Mesendoderm (in vitro differentiated cells): Measurements from ENCODE around the gene C10orf67. TPM values are rescaled to one million over a fixed set of nuclear protein-coding genes. Genes with fewer than 3 reads are reported as not detected.
A peak's percentile ranks its signal among the peaks of the same experiment; 100 is the strongest.
"Not testable (repeated sequence)": the region's sequence is repeated elsewhere in the genome, so short reads cannot be mapped to it uniquely, and the experiment has no call there.

Experiments used
- DNase-seq: peaks from one replicate; pipeline ENCODE4 v3.0.0; 2013
- H2AK5ac ChIP-seq: 2 replicates; pipeline ENCODE4 v1.6.1; 2013; ENCODE audit warnings: low read length, inconsistent platforms
- H2BK120ac ChIP-seq: 2 replicates; pipeline ENCODE4 v1.6.1; 2013; ENCODE audit warnings: low read depth, mild to moderate bottlenecking, low read length, moderate library complexity, mixed read lengths
- H2BK15ac ChIP-seq: replicated peaks from 2 replicates; pipeline ENCODE4 v1.6.1; 2013; ENCODE audit warnings: low read depth, mild to moderate bottlenecking, moderate library complexity
- H2BK5ac ChIP-seq: 2 replicates; pipeline ENCODE4 v1.6.1; 2013; ENCODE audit warnings: low read length, inconsistent platforms
- H3K18ac ChIP-seq: 2 replicates; pipeline ENCODE4 v1.6.1; 2013; ENCODE audit warnings: mild to moderate bottlenecking, low read length, mixed read lengths
- H3K23ac ChIP-seq: one replicate; pipeline ENCODE4 v1.6.1; 2013; ENCODE audit warnings: low read length
- H3K27ac ChIP-seq: 2 replicates; pipeline ENCODE4 v1.5.1; 2013; ENCODE audit warnings: low read depth, mild to moderate bottlenecking, inconsistent platforms, low read length, moderate library complexity
- H3K27me3 ChIP-seq: 2 replicates; pipeline ENCODE4 v1.6.1; 2013; ENCODE audit warnings: low read length, control low read depth, mild to moderate bottlenecking, inconsistent platforms; ENCODE audit not compliant: insufficient read depth, poor library complexity
- H3K36me3 ChIP-seq: 2 replicates; pipeline ENCODE4 v1.6.1; 2013; ENCODE audit warnings: low read length, inconsistent platforms; ENCODE audit not compliant: control insufficient read depth, insufficient read depth
- H3K4ac ChIP-seq: one replicate; pipeline ENCODE4 v1.6.1; 2013; ENCODE audit warnings: low read depth, mild to moderate bottlenecking, low read length, moderate library complexity
- H3K4me1 ChIP-seq: 2 replicates; pipeline ENCODE4 v1.6.1; 2013; ENCODE audit warnings: low read depth, low read length, inconsistent platforms; ENCODE audit not compliant: control insufficient read depth
- H3K4me2 ChIP-seq: 2 replicates; pipeline ENCODE4 v1.6.1; 2013; ENCODE audit warnings: low read length
- H3K4me3 ChIP-seq: 2 replicates; pipeline ENCODE4 v1.5.1; 2013; ENCODE audit warnings: mild to moderate bottlenecking, low read length
- H3K56ac ChIP-seq: one replicate; pipeline ENCODE4 v1.6.1; 2013; ENCODE audit warnings: low read length
- H3K79me1 ChIP-seq: 2 replicates; pipeline ENCODE4 v1.6.1; 2013; ENCODE audit warnings: low read length, inconsistent platforms
- H3K79me2 ChIP-seq: 2 replicates; pipeline ENCODE4 v1.6.1; 2013; ENCODE audit warnings: mild to moderate bottlenecking, low read length; ENCODE audit not compliant: control insufficient read depth, insufficient read depth
- H3K9ac ChIP-seq: 2 replicates; pipeline ENCODE4 v1.6.1; 2013; ENCODE audit warnings: low read length, inconsistent platforms
- H4K5ac ChIP-seq: one replicate; pipeline ENCODE4 v1.6.1; 2013; ENCODE audit warnings: low read length
- H4K8ac ChIP-seq: one replicate; pipeline ENCODE4 v1.6.1; 2013; ENCODE audit warnings: low read depth, mild to moderate bottlenecking, control low read depth, low read length, moderate library complexity
- WGBS: extraction: QIAGEN DNeasy Blood & Tissue Kit; methylation state at CpG from one replicate; pipeline ENCODE4 v1.1.7; 2013; ENCODE audit warnings: low lambda C conversion rate, missing lambda C conversion rate; ENCODE audit not compliant: insufficient coverage; ENCODE audit errors: extremely low coverage; 5-methylcytosine and 5-hydroxymethylcytosine counted together
- polyA plus RNA-seq, 2 experiments: library from polyadenylated mRNA; stranded (reverse); fragments of 200-250 nt; gene quantifications; one replicate each; pipeline ENCODE4 v1.2.3, GENCODE V29; 2013

The C10orf67 gene
- polyA plus RNA-seq (2013, experiment 1 of 2), result 0.07 TPM
- polyA plus RNA-seq (2013, experiment 2 of 2), result not detected

- H3K4me1 ChIP-seq, result no peaks in the 10 kb centered on the region
- no peak within 1 kb of the TSS for H2BK15ac ChIP-seq
- H2BK5ac ChIP-seq, result no peak within 1 kb of the TSS
- peak; percentile 75 for DNase-seq
- H3K18ac ChIP-seq, result peak within 1 kb of the TSS; percentile 41
- no peak within 1 kb of the TSS for H2AK5ac ChIP-seq
- H3K4me2 ChIP-seq, result peak within 1 kb of the TSS; percentile 90
- H3K27ac ChIP-seq, result no peak within 1 kb of the TSS
- WGBS, result no CpG with 5 or more reads among the region's 31 CpGs
- no peak within 1 kb of the TSS for H3K23ac ChIP-seq
- H3K79me1 ChIP-seq, result no peaks in the 10 kb centered on the region
- H3K9ac ChIP-seq, result peak within 1 kb of the TSS; percentile 51
- H3K4me3 ChIP-seq, result peak within 1 kb of the TSS; percentile 58
- peak within 1 kb of the TSS; percentile 78 for H3K56ac ChIP-seq
- H4K5ac ChIP-seq, result no peak within 1 kb of the TSS
- H3K79me2 ChIP-seq, result no peaks in the 10 kb centered on the region
- peak within 1 kb of the TSS; percentile 21 for H3K4ac ChIP-seq
- H2BK120ac ChIP-seq, result no peak within 1 kb of the TSS
- no peak within 1 kb of the TSS for H4K8ac ChIP-seq
- no peaks in the 10 kb centered on the region for H3K27me3 ChIP-seq
- H3K36me3 ChIP-seq, result no peaks in the 10 kb centered on the region
Observed at GRCh38 chr10:23344241-23344841, at the start of gene C10orf67. C10orf67 (minus strand) TSS chr10:23344797; CDS start chr10:23344774, 23 bp downstream.

DNA sequence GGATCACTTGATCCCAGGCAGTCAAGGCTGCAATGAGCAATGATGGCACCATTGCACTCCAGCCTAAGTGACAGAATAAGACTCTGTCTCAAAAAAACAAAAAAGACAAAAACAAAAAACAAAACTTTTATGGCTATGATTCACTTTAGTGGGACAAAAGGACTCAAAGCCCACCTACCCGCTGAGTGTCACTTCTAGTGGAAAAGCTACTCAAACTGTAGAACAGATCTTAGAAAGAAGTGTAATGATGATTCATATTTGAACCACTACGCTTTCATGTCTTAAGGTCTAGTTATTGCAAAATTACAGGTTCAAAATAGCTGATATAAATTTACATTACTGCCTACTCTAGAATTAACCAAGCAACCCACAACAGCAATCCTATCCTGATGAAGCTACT is 47.2 kb upstream of the C10orf67 start:
- H3K36me3 ChIP-seq, result no peaks in the 10 kb centered on the region
- no peak overlapping the region for H3K56ac ChIP-seq
- no peak overlapping the region for H2BK15ac ChIP-seq
- no peak for DNase-seq
- no peak overlapping the region for H3K9ac ChIP-seq
- no peak overlapping the region for H3K23ac ChIP-seq
- H3K18ac ChIP-seq, result no peak overlapping the region
- H2BK120ac ChIP-seq, result no peak overlapping the region
- H4K8ac ChIP-seq, result no peak overlapping the region
- no peak overlapping the region for H3K27ac ChIP-seq
- H2BK5ac ChIP-seq, result no peak overlapping the region
- H3K4me1 ChIP-seq, result no peaks in the 10 kb centered on the region
- no peak overlapping the region for H3K4me2 ChIP-seq
- H2AK5ac ChIP-seq, result no peak overlapping the region
- no peaks in the 10 kb centered on the region for H3K27me3 ChIP-seq
- no peaks in the 10 kb centered on the region for H3K79me1 ChIP-seq
- H3K79me2 ChIP-seq, result no peaks in the 10 kb centered on the region
- no CpG with 5 or more reads among the region's 2 CpGs for WGBS
- no peak overlapping the region for H3K4me3 ChIP-seq
- no peak overlapping the region for H4K5ac ChIP-seq
- no peak overlapping the region for H3K4ac ChIP-seq

DNA sequence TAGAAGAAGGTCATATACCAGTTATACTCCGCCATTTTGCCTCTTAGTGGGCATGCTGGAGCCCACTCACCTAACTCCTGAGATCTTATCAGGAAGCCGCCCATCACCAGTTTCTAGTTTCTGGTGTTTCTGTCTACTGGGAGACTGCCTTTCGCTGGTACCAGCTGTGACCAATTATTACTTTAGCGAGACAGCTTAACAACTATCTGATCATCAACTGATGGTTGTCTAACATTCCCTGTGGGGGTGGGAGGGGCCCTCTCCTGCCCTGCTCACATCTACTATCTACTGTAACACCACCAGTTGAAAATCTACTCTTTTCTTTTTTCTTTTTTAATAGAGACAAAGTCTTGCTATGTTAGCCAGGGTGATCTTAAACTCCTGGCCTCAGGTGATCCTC is 46.2 kb upstream of the C10orf67 start:
- Histone ChIP-seq H3K9ac (no peak overlapping the region), H2BK5ac (no peak overlapping the region), H2BK120ac (no peak overlapping the region), H3K23ac (no peak overlapping the region), H3K79me1 (no peaks in the 10 kb centered on the region), H3K4me3 (no peak overlapping the region), H3K4me2 (no peak overlapping the region), H3K27ac (no peak overlapping the region), H3K27me3 (no peaks in the 10 kb centered on the region), H3K18ac (no peak overlapping the region), H3K56ac (no peak overlapping the region), H4K5ac (no peak overlapping the region), H3K79me2 (no peaks in the 10 kb centered on the region), H3K4ac (no peak overlapping the region), H2AK5ac (no peak overlapping the region), H2BK15ac (no peak overlapping the region), H3K4me1 (no peaks in the 10 kb centered on the region), H3K36me3 (no peaks in the 10 kb centered on the region), H4K8ac (no peak overlapping the region)
- no CpG with 5 or more reads among the region's 4 CpGs for WGBS
- DNase-seq, result no peak

DNA sequence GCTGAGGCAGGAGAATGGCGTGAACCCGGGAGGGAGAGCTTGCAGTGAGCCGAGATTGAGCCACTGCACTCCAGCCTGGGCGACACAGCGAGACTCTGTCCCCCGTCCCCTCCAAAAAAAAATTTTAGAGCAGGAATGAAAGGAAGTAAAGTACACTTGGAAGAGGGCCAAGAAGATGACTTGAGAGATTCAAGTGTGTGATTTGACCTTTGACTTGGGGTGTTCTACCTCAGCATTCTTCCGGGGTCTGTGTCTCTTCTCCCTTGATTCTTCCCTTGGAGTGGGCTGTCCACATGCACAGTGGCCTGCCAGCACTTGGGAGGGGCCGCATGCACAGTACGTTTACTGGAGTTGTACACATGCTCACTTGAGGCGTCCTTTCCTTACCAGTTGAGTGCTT is 45.8 kb upstream of the C10orf67 start:
- not testable (repeated sequence) for H2AK5ac ChIP-seq, H3K27ac ChIP-seq, H3K4ac ChIP-seq, H4K5ac ChIP-seq, H3K27me3 ChIP-seq, H3K79me2 ChIP-seq, H4K8ac ChIP-seq, H2BK5ac ChIP-seq, H2BK120ac ChIP-seq, H3K23ac ChIP-seq, H3K4me1 ChIP-seq, DNase-seq, H2BK15ac ChIP-seq, H3K79me1 ChIP-seq, H3K56ac ChIP-seq, H3K18ac ChIP-seq, H3K36me3 ChIP-seq, H3K4me2 ChIP-seq, H3K9ac ChIP-seq, H3K4me3 ChIP-seq
- WGBS, result no CpG with 5 or more reads among the region's 10 CpGs

- H4K5ac ChIP-seq, H3K4me2 ChIP-seq, H3K79me2 ChIP-seq, H3K23ac ChIP-seq, H2BK15ac ChIP-seq, H2BK5ac ChIP-seq, H4K8ac ChIP-seq, H2BK120ac ChIP-seq, H3K79me1 ChIP-seq, H3K18ac ChIP-seq, H3K27ac ChIP-seq, H3K4me1 ChIP-seq, H2AK5ac ChIP-seq, H3K4me3 ChIP-seq, H3K27me3 ChIP-seq, H3K9ac ChIP-seq, H3K56ac ChIP-seq, H3K4ac ChIP-seq, H3K36me3 ChIP-seq, DNase-seq: not testable (repeated sequence)
- no CpG with 5 or more reads among the region's 3 CpGs for WGBS
Observed at GRCh38 chr10:23387516-23387915, 42.9 kb upstream of the C10orf67 start.

- Histone ChIP-seq H3K4me1 (no peaks in the 10 kb centered on the region), H3K4ac (no peak overlapping the region), H3K27ac (no peak overlapping the region), H3K56ac (no peak overlapping the region), H4K8ac (no peak overlapping the region), H2BK15ac (no peak overlapping the region), H4K5ac (no peak overlapping the region), H3K9ac (no peak overlapping the region), H3K79me2 (no peaks in the 10 kb centered on the region), H2BK120ac (no peak overlapping the region), H3K18ac (no peak overlapping the region), H3K79me1 (no peaks in the 10 kb centered on the region), H3K36me3 (no peaks in the 10 kb centered on the region), H2AK5ac (no peak overlapping the region), H3K23ac (no peak overlapping the region), H3K4me3 (no peak overlapping the region), H2BK5ac (no peak overlapping the region), H3K27me3 (no peaks in the 10 kb centered on the region), H3K4me2 (no peak overlapping the region)
- no peak for DNase-seq
- WGBS, result no CpG with 5 or more reads among the region's 3 CpGs
Observed at GRCh38 chr10:23386052-23386451, 41.5 kb upstream of the C10orf67 start.
